NCI-H2196 (cell line): ENCODE measurements around the gene TACR1.
"Not testable (repeated sequence)": the region's sequence is repeated elsewhere in the genome, so short reads cannot be mapped to it uniquely, and the experiment has no call there.

Experiments
- DNase-seq: peaks from one replicate; lab custom pipeline; 2025; ENCODE audit not compliant: unreplicated experiment; lab: John Stamatoyannopoulos, UW

Gene TACR1

DNA sequence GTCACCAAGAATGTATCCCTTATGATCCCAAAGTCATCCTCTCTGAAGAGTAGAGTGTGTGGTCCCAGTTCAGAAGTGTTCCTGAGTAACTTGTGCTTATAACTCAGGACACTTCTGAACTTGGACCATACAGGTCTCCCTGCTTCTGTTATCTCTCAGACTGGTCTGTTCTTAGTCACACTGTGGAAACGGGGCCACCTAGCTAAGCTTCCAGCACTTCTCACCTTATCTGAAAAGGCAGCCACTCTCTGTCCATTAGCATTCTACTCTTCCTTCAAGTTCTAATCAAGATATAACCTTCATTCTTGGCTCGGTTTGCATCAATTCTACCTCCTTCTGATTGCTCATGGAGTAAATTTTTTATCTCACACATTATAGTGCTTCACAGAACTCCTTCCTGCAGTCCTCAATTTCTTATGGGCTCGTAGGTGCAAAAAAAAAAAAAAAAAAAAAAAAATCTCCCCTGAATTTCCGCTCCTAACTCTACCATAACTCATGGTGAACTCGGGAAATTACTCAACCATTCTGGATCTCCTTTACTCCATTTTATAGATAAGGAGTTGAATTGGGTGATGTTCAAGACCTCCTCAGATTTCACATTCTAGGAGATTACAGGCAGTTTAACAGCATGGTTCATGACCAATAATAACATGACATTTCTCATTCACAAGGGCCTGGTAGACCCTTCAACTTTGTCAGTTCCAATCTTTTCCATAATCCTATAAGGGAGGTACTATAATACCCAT is 108.4 kb downstream of the TACR1 start:
- no peak for DNase-seq

DNA sequence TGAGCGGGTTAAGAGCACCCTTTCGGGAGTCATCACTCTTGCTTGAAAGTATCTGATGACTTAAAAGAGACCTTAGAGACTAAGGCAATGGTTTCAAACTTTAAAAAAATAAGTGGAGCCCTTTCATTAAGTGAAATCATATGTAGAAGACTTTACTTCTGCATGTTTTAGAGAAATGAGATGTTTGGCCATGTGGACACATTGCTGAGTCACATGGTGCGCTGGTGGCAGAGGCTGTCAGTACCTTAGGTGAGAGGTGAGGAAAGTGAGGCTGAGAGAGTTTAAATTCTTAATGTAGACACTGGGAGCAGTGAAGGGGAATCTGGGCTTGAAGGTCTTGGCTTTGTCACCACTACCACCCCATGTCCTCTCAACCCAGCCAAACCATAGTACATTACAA is 109.8 kb downstream of the TACR1 start:
- DNase-seq: no peak

GRCh38 chr2:75088791-75089190 is 110.5 kb downstream of the TACR1 start:
- DNase-seq: no peak

DNA sequence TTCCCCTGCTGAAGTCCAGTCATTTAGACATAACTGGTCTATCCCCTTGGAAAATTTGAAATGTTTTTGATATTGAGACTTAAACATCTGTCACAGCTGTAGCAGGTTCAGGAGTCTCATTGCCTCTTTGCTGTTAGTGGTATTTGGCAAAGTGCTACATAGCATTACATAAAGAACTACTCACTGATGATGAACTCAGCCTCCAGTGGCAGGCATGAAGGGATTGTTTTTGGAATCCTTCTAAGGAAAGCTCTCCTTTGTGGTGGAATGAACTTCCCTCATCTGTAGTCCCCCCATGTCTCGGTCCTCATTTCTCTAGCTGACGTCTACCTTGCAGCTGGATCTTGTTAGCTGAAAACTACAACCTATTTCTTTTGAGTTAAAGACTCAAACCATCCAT is 111.6 kb downstream of the TACR1 start:
- no peak for DNase-seq

- DNase-seq: no peak
Measured at GRCh38 chr2:75079575-75079974, 119.7 kb downstream of the TACR1 start.

GRCh38 chr2:75077909-75078308 is 121.4 kb downstream of the TACR1 start:
- no peak for DNase-seq

DNA sequence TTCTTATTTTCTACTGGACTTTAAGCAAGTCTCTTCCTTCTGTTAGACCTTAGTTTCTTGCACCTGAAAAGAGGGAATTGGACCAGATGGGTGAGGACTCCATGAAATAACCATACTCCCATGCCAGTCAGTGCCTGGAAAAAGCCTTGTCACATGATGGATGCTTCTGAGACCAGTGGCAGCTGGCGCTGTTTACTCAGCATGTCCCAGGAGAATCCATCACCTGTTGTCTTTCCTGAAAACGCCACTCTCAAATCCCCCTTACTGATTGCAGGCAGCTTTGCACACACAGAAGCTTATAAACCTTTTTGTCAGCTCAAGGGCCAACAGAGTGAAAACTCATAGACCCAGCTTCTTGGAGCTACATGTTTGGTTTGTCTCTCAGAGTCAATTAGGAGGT is 123.2 kb downstream of the TACR1 start:
- peak; percentile 4 for DNase-seq

- DNase-seq: no peak
Measured at GRCh38 chr2:75074708-75075107, 124.6 kb downstream of the TACR1 start.

DNA sequence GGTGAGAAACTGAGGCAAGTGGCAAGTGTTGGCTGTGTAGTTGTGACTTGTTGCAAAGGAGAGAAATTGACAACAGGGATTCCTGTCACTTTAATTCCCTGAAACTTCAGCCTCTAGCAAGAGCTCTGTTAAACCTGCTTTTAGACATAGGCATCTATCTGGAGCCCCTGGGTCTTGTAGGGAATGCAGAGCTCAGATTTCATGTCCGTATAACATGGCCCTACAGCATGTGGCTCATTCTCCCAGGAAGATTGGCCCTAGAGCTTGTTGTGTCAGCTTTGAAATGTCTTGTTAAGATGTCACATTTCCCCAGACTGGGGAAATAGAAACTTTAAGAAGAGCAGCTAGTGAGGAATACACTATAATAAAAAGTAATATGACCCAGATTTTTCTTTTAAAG is 125.1 kb downstream of the TACR1 start:
- DNase-seq: no peak

GRCh38 chr2:75071766-75072165 is 127.6 kb downstream of the TACR1 start:
- DNase-seq: no peak

- no peak for DNase-seq
Measured at GRCh38 chr2:75068546-75068945, 130.8 kb downstream of the TACR1 start.

- no peak for DNase-seq
Measured at GRCh38 chr2:75067506-75067905, 131.8 kb downstream of the TACR1 start.

- no peak for DNase-seq
Measured at GRCh38 chr2:75066121-75066902, 133.0 kb downstream of the TACR1 start.

DNA sequence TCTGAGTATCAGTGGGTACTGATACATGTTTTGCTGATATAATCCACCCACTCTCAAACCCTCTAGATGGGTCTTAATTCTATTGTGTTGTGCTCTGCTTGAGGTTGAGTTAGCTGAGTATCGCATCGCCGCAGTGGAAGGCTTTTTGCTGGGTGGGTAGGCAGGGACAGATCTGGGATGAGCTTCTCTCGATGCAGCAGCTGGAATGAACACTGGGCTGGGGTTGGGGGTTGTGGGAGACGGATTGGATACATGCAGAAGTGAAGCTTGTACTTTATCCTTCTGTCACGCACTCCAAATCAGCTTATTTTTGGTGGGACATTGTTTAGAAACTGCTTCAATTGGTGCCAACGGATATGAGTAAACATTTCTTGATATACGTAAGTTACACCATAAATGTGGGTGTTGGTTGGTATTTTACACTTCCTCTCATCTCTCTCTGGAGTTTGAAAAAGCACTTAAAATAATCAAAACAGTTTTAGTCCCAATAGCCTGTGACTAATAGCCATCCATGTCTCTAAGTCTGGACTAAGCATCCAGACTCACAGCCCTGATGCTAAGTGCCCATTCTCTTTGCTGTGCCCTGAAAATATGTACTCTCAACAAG is 133.8 kb downstream of the TACR1 start:
- DNase-seq: no peak

DNA sequence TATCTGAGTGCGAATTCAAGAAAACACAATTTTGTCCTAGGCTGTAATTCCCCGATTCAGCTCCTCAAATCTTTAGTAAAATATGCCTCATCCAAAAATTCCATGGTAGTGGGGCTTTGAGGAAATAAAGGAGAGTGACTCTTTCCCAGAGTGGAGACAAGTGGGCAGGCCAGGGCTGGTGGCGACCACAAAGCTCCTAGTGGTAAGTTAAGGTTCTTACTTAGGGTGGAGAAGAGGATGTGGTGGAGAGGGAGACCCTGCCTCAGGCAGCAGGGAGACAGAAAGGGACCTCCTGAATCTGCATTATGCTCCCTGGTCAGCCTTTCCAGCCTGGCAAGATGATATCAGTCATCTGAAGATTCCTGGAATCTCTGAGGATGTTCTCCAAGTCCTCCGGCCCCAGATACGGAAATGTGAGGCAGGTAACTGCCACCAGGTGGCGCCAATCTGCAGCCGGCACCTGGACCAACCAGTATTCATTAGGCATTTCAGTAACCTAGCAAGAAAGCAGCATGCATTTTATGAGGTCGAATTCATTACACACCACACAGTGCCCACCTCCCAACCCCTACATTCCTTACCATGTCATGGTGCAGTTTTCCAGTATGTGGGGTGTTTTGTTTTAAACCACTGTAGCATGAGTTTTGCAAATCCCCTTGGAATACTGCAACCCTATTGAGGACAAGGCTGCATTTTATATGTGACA is 134.5 kb downstream of the TACR1 start:
- DNase-seq: no peak

- DNase-seq: no peak
Measured at GRCh38 chr2:75063906-75064305, 135.4 kb downstream of the TACR1 start.

GRCh38 chr2:75058427-75058826 is 140.9 kb downstream of the TACR1 start:
- DNase-seq: no peak

DNA sequence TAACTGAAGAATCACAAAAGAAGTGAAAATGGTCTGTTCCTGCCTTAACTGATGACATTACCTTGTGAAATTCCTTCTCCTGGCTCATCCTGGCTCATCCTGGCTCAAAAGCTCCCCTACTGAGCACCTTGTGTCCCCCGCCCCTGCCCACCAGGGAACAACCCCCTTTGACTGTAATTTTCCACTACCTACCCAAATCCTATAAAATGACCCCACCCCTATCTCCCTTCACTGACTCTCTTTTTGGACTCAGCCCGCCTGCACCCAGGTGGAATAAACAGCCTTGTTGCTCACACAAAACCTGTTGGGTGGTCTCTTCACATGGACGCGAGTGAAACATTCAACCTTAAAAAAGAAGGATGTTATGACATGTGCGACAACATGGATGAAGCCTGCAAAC is 142.2 kb downstream of the TACR1 start:
- DNase-seq: not testable (repeated sequence)

GRCh38 chr2:75055820-75056675 is 143.3 kb downstream of the TACR1 start:
- no peak for DNase-seq

GRCh38 chr2:75055142-75055819 is 144.0 kb downstream of the TACR1 start:
- DNase-seq: no peak
